ENCODE results near the gene KRT80.

The KRT80 gene

DNA sequence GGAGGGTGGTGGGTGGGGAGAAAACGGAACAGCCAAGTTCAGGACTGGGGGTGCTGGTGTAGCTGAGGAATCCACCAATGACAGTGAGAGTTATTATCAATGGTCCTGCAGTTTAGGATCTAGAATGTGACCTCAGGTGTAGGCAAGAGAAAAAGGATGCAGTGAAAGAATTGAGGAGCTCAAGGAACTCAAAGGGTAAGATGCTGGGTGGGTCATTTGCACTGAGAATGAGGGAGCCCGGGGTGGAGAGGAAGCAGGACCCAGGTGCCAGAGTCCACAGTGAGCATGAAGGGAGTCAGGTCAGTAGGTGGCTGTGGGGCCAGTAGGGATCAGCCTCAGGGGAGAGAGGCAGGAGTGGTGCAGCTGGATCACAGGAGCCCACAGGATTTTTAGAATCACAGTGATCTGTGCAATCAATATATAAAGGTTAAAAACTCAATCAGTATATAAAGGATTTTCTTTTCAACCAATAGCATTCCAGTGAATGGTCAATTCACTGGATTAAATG is 38.1 kb upstream of the KRT80 start:
- DNase-seq (ENCODE audit: low read depth in 2 of 3, low spot score in 2 of 3): no peak

- DNase-seq (ENCODE audit: low read depth in 2 of 3, low spot score in 2 of 3): no peak
These were observed 37.1 kb upstream of the KRT80 start for GRCh38 chr12:52228931-52229330.

DNA sequence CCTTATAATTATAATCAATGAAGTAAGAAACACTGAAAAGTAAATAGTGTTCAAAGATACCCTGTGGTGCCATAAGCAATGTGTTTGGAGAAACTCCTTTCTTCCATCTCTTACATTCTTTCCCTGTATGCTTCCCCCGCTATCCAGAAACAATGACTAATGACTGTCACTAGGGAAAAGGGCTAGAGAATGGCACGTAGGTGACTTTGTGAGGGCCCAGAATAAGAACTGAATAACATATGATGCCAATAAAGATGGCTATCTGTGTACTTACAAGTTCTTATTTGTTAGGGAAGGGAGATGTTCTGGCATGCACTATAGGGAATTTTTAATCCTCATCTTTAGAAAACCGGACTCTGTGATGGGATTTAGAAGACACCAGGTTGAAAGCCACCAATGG is 36.6 kb upstream of the KRT80 start:
- no peak for DNase-seq (ENCODE audit: low read depth in 2 of 3, low spot score in 2 of 3)

- no peak for DNase-seq (ENCODE audit: low read depth in 2 of 3, low spot score in 2 of 3)
These were observed 35.9 kb upstream of the KRT80 start for GRCh38 chr12:52227606-52228166.

DNA sequence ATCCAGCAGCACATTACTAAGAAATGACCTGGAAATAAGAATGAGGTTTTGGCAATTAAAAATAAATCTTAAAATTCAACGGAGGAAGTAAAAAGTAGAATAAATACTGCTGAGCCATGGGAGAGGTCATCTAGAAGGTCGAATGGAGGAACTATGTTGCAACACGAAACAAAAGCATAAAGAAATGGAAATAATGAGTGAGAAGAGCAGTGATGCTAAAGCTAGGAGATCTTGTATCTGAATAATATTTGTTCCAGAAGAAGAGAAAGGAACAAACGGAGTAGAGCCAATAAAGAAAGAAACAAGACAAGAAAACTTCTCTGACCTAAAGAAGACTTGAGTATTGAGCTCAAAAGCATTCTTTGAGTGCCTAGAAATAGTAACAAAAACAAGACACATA is 34.6 kb upstream of the KRT80 start:
- no peak for DNase-seq (ENCODE audit: low read depth in 2 of 3, low spot score in 2 of 3)

DNA sequence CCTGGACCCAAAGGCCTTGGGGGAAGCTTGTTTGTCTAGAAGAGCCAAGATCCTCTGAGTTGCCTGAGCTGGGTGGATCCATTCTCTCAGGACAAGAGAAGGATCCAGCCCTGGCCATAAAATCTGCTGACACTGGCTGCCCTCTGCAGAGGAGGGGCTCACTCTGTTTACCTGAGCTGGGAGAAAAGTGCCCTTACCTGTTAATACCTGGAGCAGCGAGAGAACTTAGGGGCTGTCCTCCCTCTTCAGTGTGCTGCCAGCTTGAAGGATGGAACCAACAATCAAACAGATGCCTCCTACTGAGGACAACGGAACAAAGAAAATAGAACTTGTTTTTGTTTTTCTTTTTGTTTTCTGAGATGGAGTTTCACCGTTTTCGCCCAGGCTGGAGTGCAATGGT is 33.9 kb upstream of the KRT80 start:
- DNase-seq (ENCODE audit: low read depth in 2 of 3, low spot score in 2 of 3): no peak

DNA sequence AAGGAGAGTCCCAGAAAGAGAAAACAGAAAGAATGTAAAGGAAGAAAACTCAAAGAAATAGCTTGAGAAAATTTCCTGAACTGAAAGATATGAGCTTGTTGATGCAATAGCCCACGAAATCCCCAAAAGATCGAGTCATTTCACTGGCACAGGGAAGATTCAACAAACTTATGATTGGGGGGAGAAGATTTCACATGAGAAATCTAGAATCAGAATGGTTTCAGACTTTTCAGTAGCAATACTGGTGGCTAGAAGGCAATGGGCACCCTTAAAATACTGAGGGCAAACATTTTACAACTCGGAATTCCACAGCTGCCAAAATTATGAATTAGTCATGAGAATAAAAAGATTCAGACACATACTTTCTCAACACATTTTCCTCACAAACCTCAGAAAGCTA is 32.3 kb upstream of the KRT80 start:
- DNase-seq (ENCODE audit: low read depth in 2 of 3, low spot score in 2 of 3): no peak

DNA sequence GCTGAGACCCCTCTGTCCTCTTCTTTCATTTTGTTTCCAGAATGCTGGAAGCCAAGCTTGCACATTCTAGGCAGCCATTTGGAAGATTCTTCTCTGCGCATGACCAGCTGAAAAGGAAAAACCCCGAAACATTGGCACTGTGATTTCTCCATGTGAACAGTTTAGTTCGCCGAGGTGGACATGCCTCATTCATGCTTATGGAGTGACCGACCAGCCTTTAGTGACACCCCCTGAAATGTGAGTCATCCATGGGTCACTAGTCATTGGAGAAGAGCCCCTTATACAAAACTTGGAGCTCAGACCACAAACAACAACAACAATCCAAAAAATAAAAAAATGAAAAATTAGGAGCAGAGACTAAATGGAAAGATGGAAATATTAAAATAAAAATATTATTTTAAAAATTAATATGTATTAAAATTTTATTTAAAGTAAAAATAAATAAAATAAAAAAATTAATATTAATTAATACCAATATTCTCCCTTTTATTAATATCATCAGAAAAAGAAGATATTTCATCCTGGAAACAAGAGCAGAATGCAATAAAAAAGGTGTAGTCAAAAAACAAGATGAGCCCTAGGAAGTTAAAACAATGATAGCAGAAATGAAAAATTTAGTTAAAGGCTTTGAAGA is 31.7 kb upstream of the KRT80 start:
- no peak for DNase-seq (ENCODE audit: low read depth in 2 of 3, low spot score in 2 of 3)

DNA sequence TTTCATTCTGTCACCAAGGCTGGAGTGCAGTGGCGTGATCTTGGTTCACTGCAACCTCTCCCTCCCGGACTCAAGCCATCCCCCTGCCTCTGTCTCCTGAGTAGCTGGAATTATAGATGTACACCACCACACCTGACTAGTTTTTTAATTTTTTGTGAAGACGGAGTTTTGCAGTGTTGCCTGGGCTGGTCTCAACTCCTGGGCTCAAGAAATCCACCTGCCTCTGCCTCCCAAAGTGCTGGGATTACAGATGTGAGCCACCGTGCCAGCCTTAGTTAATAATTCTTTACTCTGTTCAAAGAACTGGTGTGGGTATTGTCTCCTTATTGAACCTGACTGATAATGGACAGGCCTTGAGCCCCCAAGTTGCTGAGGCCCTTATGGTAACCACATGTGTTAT is 30.9 kb upstream of the KRT80 start:
- no peak for DNase-seq (ENCODE audit: low read depth in 2 of 3, low spot score in 2 of 3)

DNA sequence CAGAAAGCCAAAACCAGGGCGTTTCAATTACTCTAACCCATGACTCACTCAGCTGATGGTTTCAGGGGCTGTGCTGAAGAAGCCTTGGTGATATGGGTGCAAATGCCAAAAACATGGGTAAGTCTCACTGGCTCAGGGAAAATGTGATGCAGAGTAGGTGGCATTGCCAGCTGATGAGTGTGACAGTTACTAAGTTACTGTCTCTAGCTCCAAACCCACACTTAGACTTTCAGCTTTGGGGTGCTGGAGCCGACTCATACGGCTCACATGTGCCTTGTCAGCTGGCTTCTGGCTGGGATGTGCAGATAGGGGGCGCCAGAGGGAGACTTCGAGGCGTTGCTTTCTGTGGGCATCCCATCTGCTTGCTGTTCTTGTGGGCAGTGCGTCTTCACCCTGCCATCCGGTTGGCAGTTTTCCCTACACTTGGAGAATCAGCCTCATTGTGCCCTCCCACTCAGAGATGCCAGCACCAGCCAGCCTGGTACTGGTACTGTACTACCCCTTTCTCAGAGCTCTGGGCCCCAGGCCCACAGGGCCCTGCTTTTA is 30.2 kb upstream of the KRT80 start:
- DNase-seq (ENCODE audit: low read depth in 2 of 3, low spot score in 2 of 3): peak in 2 of 3 experiments; percentile 35 to 76

DNA sequence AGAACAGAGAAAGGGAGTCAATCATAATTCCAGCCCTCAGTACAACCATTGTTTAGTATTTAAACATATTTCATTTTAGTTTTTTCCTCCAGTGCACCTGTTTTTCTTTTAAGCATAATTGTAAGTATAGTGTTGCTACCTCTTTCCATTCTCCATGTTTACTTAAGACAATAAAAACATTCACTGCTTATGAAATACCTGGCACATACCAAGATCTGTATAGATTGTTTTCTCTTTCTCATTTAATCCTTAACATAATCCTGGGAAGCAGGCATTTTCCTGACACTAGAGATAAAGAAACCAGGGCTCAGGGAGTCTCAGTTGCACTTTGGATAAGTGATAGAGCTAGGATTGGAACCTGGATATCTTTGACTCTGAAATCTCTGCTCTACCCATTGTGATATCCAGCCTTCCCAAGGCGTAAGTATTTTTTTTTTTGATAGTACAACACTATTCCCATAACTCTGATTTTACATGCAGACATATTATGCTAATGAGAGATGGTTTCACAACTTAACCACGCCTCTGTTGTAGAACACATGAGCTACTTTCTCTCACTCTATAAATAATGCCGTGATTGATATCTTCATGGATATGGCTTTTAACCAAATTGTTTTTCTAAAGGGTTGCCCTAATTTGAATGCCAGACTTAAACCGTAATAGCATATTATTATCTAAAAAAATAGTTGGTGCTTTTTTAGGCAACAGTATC is 29.4 kb upstream of the KRT80 start:
- no peak for DNase-seq (ENCODE audit: low read depth in 2 of 3, low spot score in 2 of 3)

- no peak for DNase-seq (ENCODE audit: low read depth in 2 of 3, low spot score in 2 of 3)
These were observed 28.7 kb upstream of the KRT80 start for GRCh38 chr12:52220477-52220876.

GRCh38 chr12:52218001-52218400 is 26.2 kb upstream of the KRT80 start:
- DNase-seq (ENCODE audit: low read depth in 2 of 3, low spot score in 2 of 3): no peak

DNA sequence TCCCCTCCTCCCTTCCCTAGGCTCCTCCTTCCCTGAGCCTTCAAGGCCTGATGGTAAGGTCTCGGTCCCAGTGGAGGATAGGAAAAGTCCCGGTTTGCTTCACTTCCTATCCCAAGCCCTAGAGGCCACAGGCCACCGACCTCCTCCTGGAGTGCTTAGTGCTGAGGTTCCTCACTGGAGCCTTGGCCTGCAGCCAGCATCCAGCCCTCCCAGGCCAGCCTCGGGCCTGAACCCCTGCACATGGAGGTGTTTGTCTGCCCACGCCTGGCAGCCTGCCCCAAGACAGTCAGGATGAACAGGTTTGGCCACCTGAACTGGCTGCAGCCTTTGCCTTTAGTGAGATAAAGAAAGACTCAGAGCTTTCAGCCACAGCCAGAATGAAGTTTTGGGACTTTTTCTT is 25.4 kb upstream of the KRT80 start:
- no peak for DNase-seq (ENCODE audit: low read depth in 2 of 3, low spot score in 2 of 3)

DNA sequence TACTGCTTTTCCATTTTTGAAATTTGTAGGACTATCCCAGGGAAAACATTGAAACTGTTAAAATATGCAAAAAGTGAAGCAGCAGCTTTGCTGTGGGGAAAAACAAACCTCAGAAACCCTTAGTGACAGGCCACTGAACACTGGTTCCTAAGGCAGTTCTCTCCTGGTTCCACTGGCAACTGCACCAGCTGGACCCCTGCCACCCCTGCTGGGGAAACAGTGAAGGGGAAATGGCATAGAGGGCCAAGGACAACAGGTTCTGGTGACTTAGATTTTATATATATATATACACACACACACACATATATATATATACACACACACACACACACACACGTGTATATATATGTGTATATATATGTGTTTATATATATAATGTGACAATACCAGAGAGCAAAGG is 25.0 kb upstream of the KRT80 start:
- DNase-seq (ENCODE audit: low read depth in 2 of 3, low spot score in 2 of 3): no peak

DNA sequence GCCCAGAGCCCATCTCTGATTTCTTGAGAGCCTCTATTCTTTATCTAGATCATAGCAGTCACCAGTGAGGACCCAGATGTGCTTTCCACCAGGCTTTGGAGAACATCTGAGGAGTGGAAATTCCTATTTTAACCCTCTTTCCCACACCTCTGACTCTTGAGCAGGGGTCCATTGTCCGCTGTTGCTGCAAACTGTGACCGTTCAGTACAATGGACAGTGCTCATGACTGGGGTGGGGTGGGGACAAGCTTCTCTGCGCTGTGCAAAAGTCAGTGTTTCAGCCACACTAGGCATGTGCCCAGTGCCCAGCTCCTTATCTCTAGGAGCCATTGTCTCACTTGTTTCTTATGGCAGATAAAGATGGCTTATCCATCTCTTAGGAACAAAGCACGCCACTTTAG is 24.3 kb upstream of the KRT80 start:
- no peak for DNase-seq (ENCODE audit: low read depth in 2 of 3, low spot score in 2 of 3)

DNA sequence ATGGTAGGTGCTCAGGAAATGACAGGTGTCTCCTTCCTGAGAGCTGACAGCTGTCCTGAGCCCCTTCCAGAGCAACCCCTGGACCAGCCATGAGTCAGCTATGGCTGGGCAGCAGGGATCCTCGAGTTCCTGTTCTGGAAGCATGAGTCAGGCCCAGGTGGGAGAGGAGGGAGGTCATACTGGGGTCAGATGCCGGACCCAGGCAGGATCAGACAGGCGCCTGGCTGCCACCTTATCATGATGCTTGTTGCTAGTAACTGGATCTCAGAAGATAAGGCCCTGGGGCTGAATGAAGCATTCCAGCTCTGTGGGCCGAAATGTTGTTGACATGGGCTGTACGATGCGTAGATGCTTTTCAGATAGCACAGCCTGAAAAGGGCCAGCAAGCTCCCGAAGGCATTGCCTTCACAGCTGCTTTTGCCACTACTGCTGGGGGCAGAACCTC is 23.8 kb upstream of the KRT80 start:
- no peak for DNase-seq (ENCODE audit: low read depth in 2 of 3, low spot score in 2 of 3)

GRCh38 chr12:52214421-52214802 is 22.6 kb upstream of the KRT80 start:
- no peak for DNase-seq (ENCODE audit: low read depth in 2 of 3, low spot score in 2 of 3)

DNA sequence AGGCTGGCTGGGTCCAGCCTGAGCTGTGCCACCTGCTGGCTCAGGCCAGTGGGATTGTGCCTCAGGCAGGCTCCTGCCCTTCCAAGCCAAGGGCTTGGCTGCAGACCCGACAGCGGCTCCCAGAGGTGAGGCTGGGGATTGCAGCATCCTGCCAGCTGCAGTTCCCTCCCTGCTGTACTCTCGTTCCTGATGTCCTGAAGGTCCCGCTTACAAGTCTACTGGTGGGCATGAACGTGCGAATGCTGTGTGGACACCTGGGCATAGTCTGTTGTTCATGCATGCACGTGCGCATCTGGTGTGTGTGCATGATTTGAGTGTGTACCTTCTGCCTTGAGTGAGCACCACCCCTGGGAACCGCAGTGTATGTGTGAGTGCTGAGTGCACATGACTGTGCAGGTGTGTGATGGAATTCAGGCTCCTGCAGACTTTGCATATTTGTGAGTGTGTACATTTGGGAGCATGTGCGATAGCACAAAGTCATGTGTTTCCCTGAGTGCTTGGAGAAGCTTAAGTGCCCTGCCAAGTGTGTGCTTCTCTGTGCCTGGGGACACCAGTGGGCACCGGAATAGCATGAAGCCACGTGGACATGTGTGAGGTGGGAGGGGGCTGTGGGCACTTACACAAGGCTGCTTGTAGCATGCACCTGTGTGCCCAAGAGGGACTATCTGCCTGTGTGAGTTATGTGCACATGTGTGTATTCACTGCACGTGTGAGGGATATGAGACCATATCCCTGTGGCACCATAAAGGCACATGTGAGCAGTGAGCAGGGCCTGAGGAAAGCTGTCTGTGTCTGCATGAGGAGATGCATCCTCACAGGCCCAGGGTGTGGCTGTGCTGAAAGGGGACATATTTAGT is 22.0 kb upstream of the KRT80 start:
- peak; percentile 13 to 42 (median 27) for DNase-seq (ENCODE audit: low read depth in 2 of 3, low spot score in 2 of 3)

DNA sequence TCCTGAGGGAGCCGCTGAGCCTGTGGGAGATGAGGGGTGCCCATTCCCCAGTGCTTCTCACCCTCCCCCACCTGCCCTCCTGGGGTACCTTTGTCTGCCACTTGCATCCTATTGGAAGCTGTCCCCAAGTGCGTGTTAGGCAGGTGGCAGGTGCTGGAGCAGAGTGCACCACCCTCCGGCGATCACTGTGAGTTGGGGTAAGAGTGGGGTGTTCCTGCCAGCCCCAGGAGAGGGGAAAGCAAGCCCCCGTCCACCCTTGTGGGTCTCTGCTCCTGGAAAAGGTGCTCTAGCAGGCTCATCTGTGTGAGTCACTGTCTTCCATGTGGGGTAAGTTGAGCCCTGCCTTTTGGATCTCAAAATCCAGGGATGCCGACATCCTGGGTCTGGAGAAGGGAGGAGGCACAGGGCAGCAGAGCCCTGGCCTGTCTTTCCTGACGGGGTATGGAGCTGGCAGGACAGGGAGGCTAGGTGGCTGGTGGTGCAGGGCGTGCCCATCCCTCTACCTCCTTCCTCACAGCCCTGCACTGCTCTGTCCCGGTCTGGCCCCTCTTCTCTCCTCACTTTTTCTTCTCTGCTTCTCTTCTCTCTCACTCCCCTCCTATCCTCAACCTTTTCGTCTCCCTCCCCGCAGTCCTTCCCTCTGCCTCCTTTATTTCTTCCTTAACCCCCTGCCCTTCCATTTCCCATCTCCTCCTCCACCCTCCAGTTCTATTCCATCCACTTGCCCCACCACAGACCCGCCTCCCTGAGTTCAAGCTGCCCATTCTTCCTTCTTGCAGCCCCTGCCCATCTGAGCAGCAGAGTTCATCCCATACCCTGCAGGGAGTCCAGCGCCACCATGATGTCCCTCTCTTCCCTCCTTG is 21.1 kb upstream of the KRT80 start:
- no peak for DNase-seq (ENCODE audit: low read depth in 2 of 3, low spot score in 2 of 3)

Data from activated CD8-positive, alpha-beta memory T cell treated with anti-CD3 and anti-CD28 coated beads for 48 hours (primary cell).